Measurements from ENCODE around the gene FAAP100.

The FAAP100 gene

DNA sequence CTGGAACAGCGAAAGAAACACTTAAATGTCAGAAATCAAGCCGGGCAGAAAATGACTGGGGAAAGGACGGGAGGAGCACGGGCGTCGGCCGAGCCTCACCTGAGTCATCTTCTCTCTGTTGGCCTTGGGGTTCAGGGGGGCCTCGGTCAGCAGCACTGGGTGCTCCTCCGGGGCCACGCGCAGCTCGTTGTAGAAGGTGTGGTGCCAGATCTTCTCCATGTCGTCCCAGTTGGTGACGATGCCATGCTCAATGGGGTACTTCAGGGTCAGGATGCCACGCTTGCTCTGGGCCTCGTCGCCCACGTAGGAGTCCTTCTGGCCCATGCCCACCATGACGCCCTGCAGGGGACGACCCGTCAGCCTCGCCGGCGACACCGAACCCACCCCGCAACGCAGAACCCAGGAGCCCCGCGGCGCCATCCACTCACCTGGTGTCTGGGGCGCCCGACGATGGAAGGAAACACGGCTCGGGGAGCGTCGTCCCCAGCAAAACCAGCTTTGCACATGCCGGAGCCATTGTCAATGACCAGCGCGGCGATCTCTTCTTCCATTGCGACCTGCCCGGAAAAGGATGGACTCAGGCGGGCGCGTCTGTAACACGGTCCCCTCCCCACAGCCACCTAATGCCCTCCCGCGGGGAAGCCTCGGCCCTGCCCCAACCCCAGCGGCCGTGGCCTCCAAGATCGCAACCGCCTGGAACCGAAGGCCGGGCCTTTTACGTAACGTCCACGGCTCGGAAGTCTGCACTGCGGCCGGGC is 40.2 kb downstream of the FAAP100 start:
- DNase-seq (ENCODE audit: low read depth), result no peak

DNA sequence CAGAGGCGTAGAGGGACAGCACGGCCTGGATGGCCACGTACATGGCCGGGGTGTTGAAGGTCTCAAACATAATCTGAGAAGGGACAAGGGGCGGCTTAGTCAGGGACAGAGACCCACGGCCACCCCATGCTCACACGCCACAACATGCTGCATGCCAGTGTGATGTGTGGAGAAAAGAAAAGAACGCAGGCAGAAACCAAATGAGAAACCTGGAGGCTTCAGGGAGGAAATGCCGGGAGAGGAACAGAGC is 40.7 kb downstream of the FAAP100 start:
- DNase-seq (ENCODE audit: low read depth), result no peak

DNA sequence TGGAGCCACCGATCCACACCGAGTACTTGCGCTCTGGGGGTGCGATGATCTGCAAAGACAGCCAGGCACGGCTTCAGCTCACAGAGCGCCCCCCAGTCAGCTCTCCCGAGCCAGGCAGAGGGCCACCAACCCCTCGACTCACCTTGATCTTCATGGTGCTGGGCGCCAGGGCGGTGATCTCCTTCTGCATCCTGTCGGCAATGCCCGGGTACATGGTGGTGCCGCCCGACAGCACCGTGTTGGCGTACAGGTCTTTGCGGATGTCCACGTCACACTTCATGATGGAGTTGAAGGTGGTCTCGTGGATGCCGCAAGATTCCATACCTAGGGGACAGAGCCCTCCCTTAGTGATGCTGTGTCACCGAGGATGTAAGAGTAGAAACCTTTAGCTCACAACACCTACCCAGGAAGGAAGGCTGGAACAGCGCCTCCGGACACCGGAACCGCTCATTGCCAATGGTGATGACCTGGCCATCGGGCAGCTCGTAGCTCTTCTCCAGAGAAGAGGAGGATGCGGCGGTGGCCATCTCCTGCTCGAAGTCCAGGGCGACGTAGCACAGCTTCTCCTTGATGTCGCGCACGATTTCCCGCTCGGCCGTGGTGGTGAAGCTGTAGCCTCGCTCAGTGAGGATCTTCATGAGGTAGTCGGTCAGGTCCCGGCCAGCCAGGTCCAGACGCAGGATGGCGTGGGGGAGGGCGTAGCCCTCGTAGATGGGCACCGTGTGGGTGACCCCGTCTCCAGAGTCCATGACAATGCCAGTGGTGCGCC is 41.2 kb downstream of the FAAP100 start:
- DNase-seq (ENCODE audit: low read depth), result no peak

DNA sequence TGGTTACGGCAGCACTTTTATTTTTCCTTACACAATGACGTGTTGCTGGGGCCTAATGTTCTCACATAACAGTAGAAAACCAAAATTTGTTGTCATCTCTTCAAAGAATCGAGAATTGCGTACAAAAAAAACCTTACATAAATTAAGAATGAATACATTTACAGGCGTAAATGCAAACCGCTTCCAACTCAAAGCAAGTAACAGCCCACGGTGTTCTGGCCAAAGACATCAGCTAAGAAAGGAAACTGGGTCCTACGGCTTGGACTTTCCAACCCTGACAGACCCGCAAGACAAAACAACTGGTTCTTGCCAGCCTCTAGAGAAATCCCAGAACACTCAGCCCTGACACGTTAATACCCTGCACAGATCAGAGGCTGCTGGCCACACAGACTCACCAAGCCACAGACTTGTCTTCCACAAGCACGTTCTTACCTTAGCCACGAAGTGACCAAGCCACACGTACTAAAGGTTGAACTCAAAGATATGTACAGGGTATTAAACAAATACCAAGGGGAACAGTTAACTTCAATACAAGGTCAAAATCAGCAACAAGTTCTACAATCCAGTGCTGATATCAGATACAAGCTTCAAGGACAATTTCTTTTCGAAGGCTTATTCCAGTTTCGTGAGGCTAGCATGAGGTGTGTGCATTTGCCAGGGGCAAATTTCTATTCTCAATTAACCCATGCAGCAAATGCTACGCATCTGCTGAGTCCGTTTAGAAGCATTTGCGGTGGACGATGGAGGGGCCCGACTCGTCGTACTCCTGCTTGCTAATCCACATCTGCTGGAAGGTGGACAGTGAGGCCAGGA is 42.0 kb downstream of the FAAP100 start:
- no peak for DNase-seq (ENCODE audit: low read depth)

DNA sequence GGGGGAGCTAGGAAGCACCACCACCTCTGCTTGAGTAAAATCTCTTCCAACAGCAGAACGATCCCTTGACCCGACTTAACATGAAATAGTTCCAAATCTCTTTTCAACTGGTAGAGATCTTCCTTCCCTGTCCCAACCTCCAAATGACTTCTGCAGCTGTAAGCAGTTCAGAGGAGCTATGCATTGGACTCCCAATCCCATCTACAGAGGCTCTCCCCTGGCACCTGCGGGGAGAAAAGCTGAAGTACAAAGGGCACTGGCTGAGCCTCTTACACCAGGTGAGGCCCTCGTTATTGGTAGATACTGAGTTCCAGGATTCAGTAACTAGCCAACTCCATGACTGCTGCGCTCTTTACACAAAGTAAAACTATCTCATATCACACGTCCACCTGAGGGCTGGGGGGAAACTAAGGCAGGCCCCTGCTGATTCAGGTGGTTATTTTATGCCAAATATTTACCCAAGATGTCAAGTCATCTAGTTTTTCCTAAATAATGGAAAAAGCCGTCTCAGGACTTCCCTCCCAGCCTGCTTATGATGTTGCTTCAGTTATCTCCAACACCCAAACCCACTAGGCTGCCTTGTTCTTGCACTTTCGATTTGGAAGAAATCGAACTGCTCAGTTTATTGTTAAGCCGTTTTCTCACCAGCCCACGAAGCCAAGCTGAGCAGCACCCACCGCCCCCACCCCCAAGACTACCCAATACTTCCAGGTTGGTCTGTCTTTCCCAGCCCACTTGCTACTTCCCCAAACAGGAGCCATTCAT is 42.8 kb downstream of the FAAP100 start:
- no peak for DNase-seq (ENCODE audit: low read depth)

DNA sequence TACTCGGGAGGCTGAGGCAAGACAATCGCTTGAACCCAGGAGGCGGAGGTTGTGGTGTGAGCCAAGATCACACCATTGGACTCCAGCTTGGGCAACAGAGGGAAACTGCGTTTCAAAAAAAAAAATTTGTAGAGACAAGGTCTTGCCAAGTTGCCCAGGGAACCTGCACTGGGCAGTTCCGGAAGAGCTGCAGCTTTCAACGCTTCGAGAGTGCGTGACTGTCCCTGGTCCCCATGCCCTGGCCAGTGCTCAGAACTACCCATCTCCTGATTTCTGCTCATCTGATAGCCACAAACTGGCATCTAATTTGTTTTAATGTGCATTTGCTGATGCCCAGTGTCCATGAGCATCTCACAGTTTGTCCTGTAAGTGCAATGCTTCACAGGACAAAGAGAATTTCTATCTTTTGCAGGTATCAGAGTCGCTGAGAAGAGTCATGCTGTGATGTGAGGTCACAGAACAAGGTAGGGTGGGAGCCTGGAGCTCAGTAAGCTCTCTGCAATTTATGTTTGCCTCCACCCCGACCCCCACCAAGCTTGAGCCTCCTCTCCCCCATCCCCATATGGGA is 43.4 kb downstream of the FAAP100 start:
- no peak for DNase-seq (ENCODE audit: low read depth)

DNA sequence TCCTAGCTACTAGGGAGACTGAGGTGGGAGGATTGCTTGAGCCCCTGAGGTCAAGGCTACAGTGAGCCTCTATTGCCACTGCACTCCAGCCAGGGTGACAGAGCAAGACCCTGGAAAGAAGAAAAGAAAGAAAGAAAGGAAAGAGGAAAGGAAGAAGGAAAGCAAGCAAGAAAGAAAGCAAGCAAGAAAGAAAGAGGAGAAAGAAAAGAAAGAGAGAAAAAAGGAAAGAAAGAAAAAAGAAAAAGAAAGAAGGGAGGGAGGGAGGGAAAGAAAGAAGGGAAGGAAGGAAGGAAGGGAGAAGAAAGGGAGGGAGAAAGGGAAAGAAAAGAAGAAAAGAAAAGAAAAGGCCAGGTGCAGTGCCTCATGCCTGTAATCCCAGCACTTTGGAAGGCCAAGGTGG is 48.5 kb downstream of the FAAP100 start:
- DNase-seq (ENCODE audit: low read depth), result no peak

DNA sequence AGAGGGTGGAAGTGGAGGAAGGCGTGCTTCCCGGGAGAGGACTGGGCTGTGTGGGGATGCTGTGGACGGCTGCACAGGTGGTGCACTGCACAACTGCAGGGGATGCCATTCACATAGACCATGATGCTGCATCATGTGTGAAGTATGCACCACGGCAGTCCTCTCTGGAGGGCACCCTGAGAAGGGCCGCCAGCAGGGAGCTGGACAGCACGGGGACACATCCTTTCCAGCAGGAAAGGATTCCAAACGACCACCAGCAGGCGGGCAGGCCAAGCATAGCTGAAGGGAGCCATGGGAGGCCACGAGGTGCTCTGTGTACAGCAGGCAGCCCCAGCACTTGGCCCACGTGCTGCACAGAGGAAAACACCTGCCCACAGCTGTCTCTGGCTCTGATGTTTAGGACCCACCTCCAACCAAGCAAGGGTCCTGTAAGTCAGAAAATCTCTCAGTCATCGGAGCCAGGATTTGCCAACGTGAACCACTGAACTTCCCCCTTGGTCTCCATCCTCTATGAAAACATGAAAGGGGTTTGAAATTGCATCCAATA is 49.6 kb downstream of the FAAP100 start:
- DNase-seq (ENCODE audit: low read depth), result no peak

DNA sequence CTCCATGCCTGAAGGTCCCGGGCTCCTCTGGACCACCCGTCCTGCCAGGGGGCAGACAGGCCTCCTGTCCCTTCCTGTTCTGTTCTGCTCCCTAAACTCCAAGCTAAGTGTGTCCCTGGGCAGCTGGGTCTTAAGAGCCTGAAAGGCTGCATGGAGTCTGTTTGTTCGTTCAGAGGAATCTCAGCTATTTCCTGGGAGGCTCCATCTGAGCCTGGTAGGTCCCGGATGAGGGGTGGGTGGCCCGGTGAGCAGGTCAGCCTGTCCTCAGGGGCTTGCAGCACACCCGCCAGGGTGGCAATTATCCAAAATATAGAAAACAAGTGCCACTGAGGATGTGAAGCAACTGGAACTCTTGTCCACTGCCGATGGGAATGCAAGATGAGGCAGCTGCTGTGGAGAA is 52.1 kb downstream of the FAAP100 start:
- DNase-seq (ENCODE audit: low read depth), result no peak

DNA sequence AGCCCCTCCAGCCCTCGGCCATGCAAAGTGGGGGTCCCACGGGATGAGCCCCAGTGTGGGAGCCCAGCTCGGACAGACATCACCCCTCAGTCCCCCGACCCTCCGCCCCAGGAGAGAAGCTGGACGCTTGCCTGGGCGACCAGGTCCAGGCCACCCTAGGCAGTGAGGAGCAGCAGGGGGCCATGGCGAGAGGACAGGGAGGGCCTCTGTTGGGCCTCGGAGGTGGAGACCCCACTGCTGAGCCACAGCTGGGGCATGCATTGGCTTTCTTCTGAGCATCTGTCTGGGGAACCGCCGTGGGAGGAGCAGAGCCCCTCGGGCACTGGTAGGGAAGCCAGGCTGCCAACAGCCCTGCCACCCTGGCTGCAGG is 52.6 kb downstream of the FAAP100 start:
- no peak for DNase-seq (ENCODE audit: low read depth)

DNA sequence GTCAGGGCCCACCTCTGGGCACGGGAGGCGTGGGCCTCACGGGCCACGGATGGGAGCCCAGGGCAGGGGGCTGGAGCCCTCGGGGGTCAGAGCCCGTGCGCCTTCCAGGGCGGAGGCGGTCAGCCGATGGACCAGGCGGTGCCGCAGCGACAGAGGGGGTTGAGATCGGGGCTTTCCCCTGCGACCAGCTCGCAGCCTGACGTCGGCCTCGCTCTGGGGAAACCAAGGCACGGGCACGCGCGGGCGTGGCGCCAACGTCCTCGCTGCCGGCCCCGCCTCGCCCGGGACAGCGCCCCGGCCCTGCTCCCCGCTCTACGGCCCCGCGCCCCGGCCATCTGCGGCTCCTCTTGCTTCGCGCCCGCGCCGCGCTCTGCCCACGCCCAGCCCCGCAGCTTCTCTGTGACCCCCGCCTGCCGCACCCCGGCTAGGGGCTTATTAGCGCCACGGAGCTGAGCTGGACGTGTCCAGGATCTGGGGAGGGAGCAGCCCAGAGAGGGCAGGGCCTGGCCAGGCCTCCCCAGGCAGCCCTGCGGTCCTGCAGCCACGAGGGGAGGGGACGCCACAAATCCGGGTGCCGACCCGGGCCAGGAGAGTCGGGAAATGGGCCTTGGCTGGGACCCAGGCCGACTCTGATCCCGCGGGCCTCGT is 53.1 kb downstream of the FAAP100 start:
- no peak for DNase-seq (ENCODE audit: low read depth)

DNA sequence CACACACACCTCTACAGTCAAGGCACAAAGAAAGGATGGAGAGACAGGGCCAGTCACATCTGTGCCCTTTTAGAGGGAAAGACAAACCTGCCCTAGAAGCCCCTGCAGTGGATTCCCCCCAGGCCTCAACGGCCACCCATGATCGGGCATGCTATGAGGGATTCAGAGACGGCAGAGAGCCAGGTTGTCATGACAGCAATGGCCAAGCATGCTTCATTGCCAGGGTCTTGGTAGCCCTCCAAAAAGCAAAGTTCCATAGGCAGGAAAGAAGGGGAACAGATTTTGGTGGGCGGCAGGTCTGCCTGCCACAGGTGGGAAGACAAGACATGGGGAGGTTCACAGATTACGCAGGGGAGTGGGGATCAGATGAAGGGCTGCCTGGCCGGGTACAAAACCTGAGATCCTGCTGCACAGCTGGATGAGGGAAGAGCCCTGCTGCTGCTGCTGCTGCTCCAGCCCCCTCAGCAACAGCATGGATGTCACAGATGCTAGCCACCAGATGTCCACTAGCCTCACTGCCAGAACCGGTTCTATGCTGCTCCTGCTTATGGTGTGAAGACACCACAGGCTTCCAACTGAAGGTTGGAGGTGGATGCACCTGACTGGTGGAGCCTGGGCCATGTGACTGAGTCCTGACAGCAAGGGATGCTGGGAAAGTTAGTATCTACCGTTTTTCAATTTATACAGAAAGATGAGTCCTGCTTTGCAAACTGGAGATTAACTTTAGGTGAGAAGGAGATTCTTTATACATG is 57.4 kb downstream of the FAAP100 start:
- DNase-seq (ENCODE audit: low read depth), result no peak

DNA sequence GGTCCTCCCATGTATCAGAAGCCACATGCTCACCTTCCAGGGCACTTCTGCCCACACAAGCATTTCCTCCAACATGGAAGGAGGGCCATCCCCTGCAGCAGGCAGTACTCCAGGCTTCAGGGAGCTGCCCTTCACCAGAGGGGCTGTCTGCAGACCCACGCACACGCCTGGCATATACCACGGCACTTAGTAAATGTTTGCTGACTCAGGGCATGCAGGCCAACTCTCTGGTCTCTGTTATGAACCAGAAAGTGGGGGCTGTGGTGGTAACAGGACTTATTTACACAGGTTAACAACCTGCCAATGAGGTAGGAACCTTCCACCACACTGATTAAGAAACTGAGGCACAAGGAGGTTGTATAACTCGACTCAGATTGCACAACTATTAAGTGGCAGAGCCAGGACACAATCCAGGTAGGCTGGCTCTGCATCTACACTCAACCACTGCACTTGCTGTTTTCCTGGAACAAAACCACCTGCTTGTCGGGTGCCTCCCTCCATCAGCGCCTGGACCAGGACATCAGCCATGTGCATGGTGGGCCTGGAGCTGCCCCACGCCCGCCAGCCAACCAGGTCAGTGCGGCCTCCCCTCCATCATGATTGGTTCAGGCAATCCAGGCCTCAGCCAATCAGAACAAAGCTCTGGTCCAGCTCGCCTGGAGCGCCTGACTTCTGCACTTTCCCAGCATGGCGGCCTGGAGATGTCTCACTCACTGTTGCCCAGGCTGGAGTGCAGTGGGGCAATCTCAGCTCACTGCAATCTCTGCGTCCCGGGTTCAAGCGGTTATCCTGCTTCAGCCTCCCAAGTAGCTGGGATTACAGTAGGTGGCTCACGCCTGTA is 58.7 kb downstream of the FAAP100 start:
- no peak for DNase-seq (ENCODE audit: low read depth)

DNA sequence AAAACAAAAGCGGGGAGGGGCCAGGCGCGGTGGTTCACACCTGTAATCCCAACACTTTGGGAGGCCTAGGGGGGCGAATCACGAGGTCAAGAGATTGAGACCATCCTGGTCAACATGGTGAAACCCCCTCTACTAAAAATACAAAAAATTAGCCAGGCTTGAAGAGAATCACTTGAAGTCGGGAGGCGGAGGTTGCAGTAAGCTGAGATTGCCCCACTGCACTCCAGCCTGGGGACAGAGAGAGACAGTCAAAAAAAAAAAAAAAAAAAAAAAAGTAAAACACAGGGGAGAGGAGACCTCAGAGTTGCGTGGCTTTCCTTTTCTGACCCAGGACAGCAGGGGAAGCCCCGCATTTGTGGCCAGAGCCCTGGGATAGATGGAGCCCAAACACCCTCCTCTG is 59.4 kb downstream of the FAAP100 start:
- no peak for DNase-seq (ENCODE audit: low read depth)

DNA sequence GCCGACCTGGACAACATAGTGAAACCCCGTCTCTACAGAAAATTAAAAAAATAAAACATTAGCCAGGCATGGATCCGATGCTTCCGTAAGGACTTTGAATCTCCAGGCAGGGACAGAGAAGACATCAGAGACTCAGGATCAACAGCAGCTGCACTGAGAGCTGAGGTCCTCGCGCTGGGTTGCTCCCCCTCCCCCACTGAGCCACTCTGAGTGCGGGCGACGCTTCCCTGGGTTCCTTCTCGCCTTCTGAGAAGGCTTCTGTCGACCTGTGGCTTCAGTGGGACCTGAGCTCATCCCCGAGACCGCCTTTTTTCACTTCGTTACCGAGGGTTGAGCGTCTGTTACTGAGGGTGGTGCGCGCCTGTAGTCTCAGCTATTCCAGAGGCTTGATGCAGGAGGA is 60.0 kb downstream of the FAAP100 start:
- no peak for DNase-seq (ENCODE audit: low read depth)

DNA sequence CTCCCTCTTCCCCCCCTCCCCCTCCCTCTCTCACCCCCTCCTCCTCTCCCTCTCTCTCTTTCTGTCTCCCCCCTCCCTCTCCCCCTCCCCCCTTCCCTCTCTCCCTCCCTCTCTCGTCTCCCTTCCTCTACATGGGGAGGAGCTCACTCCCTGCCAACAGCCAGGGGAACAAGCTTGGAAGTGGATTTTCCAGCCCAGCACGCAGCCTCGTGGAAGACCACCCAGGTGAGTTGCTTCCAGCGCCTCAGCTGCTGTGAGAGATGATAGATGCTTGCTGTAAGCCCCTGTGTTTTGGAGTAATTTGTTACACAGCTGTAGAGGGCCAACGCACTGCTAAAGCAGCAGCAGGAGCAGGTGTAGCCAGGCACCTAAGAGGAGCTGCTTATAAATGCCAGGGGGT is 60.4 kb downstream of the FAAP100 start:
- no peak for DNase-seq (ENCODE audit: low read depth)

DNA sequence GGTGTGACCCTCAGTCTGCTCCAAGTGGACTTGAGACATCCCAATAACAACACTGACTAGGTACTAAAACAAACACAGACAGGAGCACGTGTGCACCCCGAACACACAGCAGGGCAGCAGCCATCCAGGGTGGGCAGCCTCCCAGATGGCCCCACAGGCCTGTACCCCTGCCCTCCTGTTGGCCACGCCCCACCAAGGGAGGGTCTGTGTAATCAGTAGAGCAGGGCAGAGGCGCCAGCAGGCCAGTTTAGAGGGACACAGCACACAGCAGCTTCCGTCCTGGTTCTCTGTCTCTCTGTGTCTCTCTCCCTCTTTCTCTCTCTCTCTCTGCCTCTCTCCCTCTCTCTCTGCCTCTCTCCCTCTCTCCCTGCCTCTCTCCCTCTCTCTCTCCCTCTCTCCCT is 61.0 kb downstream of the FAAP100 start:
- no peak for DNase-seq (ENCODE audit: low read depth)

DNA sequence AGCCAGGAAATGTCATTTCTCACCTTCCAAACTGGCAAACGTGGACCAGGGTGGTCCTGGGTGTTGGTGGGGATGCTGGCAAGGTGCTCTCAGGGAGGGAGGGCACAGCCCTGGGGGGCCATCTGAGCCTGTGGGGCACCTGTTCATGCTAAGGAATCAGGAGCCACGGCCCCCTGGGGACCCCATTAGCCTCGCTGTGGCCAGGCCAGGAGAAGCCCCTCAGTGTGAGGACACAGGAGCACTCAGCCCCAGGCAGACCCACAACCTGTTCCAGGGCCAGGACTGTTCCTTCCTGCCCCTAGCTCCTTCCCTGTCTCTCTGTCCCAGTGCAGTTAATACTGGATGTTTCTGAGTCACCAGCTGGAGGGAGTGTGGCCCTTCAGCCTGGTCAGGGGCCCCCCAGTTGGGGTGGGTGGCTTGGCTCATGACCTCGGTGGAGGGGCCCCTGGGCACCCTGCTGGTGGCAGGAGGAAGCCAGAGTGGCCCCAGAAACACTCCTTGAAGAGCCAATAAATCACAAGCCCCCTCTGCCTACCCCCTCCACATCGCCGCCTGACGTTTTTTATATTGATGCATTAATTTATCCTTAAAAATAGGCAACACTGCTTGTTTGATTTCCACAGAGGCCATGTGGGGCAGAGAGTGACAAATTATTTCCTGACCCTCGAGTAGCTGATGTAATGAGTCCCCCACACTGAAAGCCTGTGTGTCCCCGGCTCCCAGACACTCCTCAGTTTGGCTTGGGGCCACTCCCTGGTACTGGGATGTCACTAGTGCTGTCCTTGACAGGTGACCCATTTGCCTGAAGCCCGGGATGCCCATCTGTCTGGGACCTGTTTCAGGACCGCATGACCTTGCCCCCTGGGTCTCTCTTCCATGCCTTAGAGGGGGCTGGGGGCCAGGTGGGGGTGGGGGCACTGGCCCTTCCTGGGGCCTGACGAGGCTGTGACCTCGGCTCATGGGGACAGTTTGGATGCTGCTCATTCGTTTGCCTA is 61.9 kb downstream of the FAAP100 start:
- no peak for DNase-seq (ENCODE audit: low read depth)
